NCI-H345 treated with DMSO at 0.1 percent for 48 hours (cell line): ENCODE measurements around the gene ZBED3.
"Not testable (repeated sequence)": the region's sequence is repeated elsewhere in the genome, so short reads cannot be mapped to it uniquely, and the experiment has no call there.

ENCODE experiments used
- DNase-seq: peaks from one replicate; lab custom pipeline; 2025; ENCODE audit not compliant: unreplicated experiment; lab: John Stamatoyannopoulos, UW

Gene ZBED3

GRCh38 chr5:77086689-77087483, at the start of gene ZBED3:
ZBED3 (minus strand) TSS chr5:77087285; CDS start chr5:77077878, 9,407 bp downstream.
- peak; percentile 68 for DNase-seq

GRCh38 chr5:77133061-77133758, 46.1 kb upstream of the ZBED3 start:
- no peak for DNase-seq

- no peak for DNase-seq
These were observed 44.3 kb upstream of the ZBED3 start for GRCh38 chr5:77131361-77131760.

GRCh38 chr5:77129391-77129990, 42.4 kb upstream of the ZBED3 start:
- DNase-seq, result no peak

- DNase-seq, result no peak
These were observed 41.5 kb upstream of the ZBED3 start for GRCh38 chr5:77128411-77129061.

GRCh38 chr5:77123057-77123456, 36.0 kb upstream of the ZBED3 start:
- DNase-seq, result no peak

- no peak for DNase-seq
These were observed 33.6 kb upstream of the ZBED3 start for GRCh38 chr5:77120706-77121105.

GRCh38 chr5:77120086-77120485, 33.0 kb upstream of the ZBED3 start:
- no peak for DNase-seq

- DNase-seq, result no peak
These were observed 30.1 kb upstream of the ZBED3 start for GRCh38 chr5:77117161-77117560.

GRCh38 chr5:77107035-77107434, 19.9 kb upstream of the ZBED3 start:
- not testable (repeated sequence) for DNase-seq

- no peak for DNase-seq
These were observed 17.7 kb upstream of the ZBED3 start for GRCh38 chr5:77104813-77105212.

GRCh38 chr5:77103457-77103856, 16.4 kb upstream of the ZBED3 start:
- DNase-seq, result no peak

GRCh38 chr5:77102549-77102948, 15.5 kb upstream of the ZBED3 start:
- DNase-seq, result no peak

- no peak for DNase-seq
These were observed 14.2 kb upstream of the ZBED3 start for GRCh38 chr5:77101298-77101697.

- DNase-seq, result no peak
These were observed 8.1 kb upstream of the ZBED3 start for GRCh38 chr5:77095189-77095588.

- DNase-seq, result no peak
These were observed 588 bp upstream of the ZBED3 start for GRCh38 chr5:77087484-77088261.

- DNase-seq, result no peak
These were observed 757 bp downstream of the ZBED3 start for GRCh38 chr5:77086368-77086688.

GRCh38 chr5:77083088-77083487, 4.0 kb downstream of the ZBED3 start:
- no peak for DNase-seq

GRCh38 chr5:77082280-77082679, 4.8 kb downstream of the ZBED3 start:
- no peak for DNase-seq

- peak; percentile 15 for DNase-seq
These were observed 6.2 kb downstream of the ZBED3 start for GRCh38 chr5:77080905-77081304.

GRCh38 chr5:77080479-77080878, 6.6 kb downstream of the ZBED3 start:
- DNase-seq, result not testable (repeated sequence)
